KOPT-K1 (cell line): ENCODE measurements around the gene CARD10.

Source experiments
- H3K27ac ChIP-seq: fragments of 200-600 bp; sonication (generic); 2 replicates; pipeline ENCODE4 v1.5.1; 2016; ENCODE audit warnings: antibody characterized with exemption, mild to moderate bottlenecking, low read depth, low read length; ENCODE audit not compliant: poor library complexity, severe bottlenecking
- H3K36me3 ChIP-seq: fragments of 200-600 bp; sonication (generic); 2 replicates; pipeline ENCODE4 v1.5.1; 2017; ENCODE audit warnings: antibody characterized with exemption, mild to moderate bottlenecking, low read length, moderate library complexity; ENCODE audit not compliant: insufficient read depth
- H3K9me3 ChIP-seq: fragments of 200-600 bp; sonication (generic); 2 replicates; pipeline ENCODE4 v1.5.1; 2017; ENCODE audit warnings: antibody characterized with exemption, low read length, mild to moderate bottlenecking; ENCODE audit not compliant: insufficient read depth, poor library complexity, severe bottlenecking

CARD10 gene

GRCh38 chr22:37462436-37462835 lies 56.8 kb downstream of the CARD10 start:
- Histone ChIP-seq H3K27ac (no peak overlapping the region), H3K9me3 (no peaks in the 10 kb centered on the region), H3K36me3 (peaks cover 19% of the 10 kb centered on the region; the same call in 1 of the 2 replicates)

GRCh38 chr22:37461961-37462360 lies 57.3 kb downstream of the CARD10 start:
- Histone ChIP-seq H3K27ac (no peak overlapping the region), H3K9me3 (no peaks in the 10 kb centered on the region), H3K36me3 (peaks cover 14% of the 10 kb centered on the region; the same call in 1 of the 2 replicates)

GRCh38 chr22:37460684-37461083 lies 58.5 kb downstream of the CARD10 start:
- no peaks in the 10 kb centered on the region for H3K9me3 ChIP-seq
- H3K36me3 ChIP-seq = peaks cover 5% of the 10 kb centered on the region; the same call in 1 of the 2 replicates
- no peak overlapping the region for H3K27ac ChIP-seq

- H3K36me3 ChIP-seq = no peaks in the 10 kb centered on the region
- no peaks in the 10 kb centered on the region for H3K9me3 ChIP-seq
- no peak overlapping the region for H3K27ac ChIP-seq
Observed at GRCh38 chr22:37459206-37459605, 60.0 kb downstream of the CARD10 start.

- Histone ChIP-seq H3K27ac (no peak overlapping the region), H3K36me3 (no peaks in the 10 kb centered on the region), H3K9me3 (no peaks in the 10 kb centered on the region)
Observed at GRCh38 chr22:37457093-37457893, 61.9 kb downstream of the CARD10 start.

GRCh38 chr22:37456346-37456745 lies 62.9 kb downstream of the CARD10 start:
- H3K27ac ChIP-seq = no peak overlapping the region
- no peaks in the 10 kb centered on the region for H3K36me3 ChIP-seq
- no peaks in the 10 kb centered on the region for H3K9me3 ChIP-seq

GRCh38 chr22:37455896-37456295 lies 63.3 kb downstream of the CARD10 start:
- Histone ChIP-seq H3K36me3 (no peaks in the 10 kb centered on the region), H3K27ac (no peak overlapping the region), H3K9me3 (no peaks in the 10 kb centered on the region)

GRCh38 chr22:37454857-37455686 lies 64.1 kb downstream of the CARD10 start:
- Histone ChIP-seq H3K36me3 (no peaks in the 10 kb centered on the region), H3K27ac (no peak overlapping the region), H3K9me3 (no peaks in the 10 kb centered on the region)

GRCh38 chr22:37453696-37454095 lies 65.5 kb downstream of the CARD10 start:
- Histone ChIP-seq H3K36me3 (no peaks in the 10 kb centered on the region), H3K27ac (no peak overlapping the region), H3K9me3 (no peaks in the 10 kb centered on the region)

- H3K36me3 ChIP-seq = no peaks in the 10 kb centered on the region
- H3K27ac ChIP-seq = no peak overlapping the region
- no peaks in the 10 kb centered on the region for H3K9me3 ChIP-seq
Observed at GRCh38 chr22:37451218-37451617, 68.0 kb downstream of the CARD10 start.

GRCh38 chr22:37449331-37450001 lies 69.7 kb downstream of the CARD10 start:
- Histone ChIP-seq H3K27ac (no peak overlapping the region), H3K9me3 (no peaks in the 10 kb centered on the region)

GRCh38 chr22:37448516-37449127 lies 70.6 kb downstream of the CARD10 start:
- Histone ChIP-seq H3K27ac (no peak overlapping the region), H3K9me3 (no peaks in the 10 kb centered on the region), H3K36me3 (no peaks in the 10 kb centered on the region)

More at GRCh38 chr22:37449331-37450001, 69.7 kb downstream of the CARD10 start:
- H3K36me3 ChIP-seq = no peaks in the 10 kb centered on the region

GRCh38 chr22:37445501-37445900 lies 73.7 kb downstream of the CARD10 start:
- Histone ChIP-seq H3K36me3 (no peaks in the 10 kb centered on the region), H3K9me3 (peaks cover 11% of the 10 kb centered on the region), H3K27ac (no peak overlapping the region)

GRCh38 chr22:37443977-37444376 lies 75.2 kb downstream of the CARD10 start:
- Histone ChIP-seq H3K27ac (no peak overlapping the region), H3K9me3 (peaks cover 17% of the 10 kb centered on the region)

GRCh38 chr22:37443086-37443485 lies 76.1 kb downstream of the CARD10 start:
- Histone ChIP-seq H3K9me3 (peaks cover 17% of the 10 kb centered on the region), H3K27ac (no peak overlapping the region), H3K36me3 (no peaks in the 10 kb centered on the region)

More at GRCh38 chr22:37443977-37444376, 75.2 kb downstream of the CARD10 start:
- H3K36me3 ChIP-seq = no peaks in the 10 kb centered on the region
